Measurements from ENCODE around the gene FAM43A. TPM values are rescaled to one million over a fixed set of nuclear protein-coding genes. Genes with fewer than 3 reads are reported as not detected.

FAM43A gene
- total RNA-seq, 1 experiment from 2014 or later: 14.2 TPM

- H3K9me3 ChIP-seq (replicated peaks): no peaks in the 10 kb centered on the region
Observed at GRCh38 chr3:194728986-194729385, 43.3 kb downstream of the FAM43A start.

GRCh38 chr3:194730365-194730764 lies 44.7 kb downstream of the FAM43A start:
- Histone ChIP-seq H3K9me3 (replicated peaks) (no peaks in the 10 kb centered on the region), H3K4me3 (no peak overlapping the region), H3K36me3 (no peaks in the 10 kb centered on the region), H3K27ac (no peak overlapping the region), H3K27me3 (replicated peaks) (no peaks in the 10 kb centered on the region), H3K4me1 (replicated peaks) (peaks cover 30% of the 10 kb centered on the region)
- DNase-seq (ENCODE audit: low read depth in 1 of 2, low spot score in 2 of 2): no peak

More at GRCh38 chr3:194728986-194729385, 43.3 kb downstream of the FAM43A start:
- no peaks in the 10 kb centered on the region for H3K36me3 ChIP-seq
- H3K4me3 ChIP-seq: no peak overlapping the region
- H3K4me1 ChIP-seq (replicated peaks): peaks cover 39% of the 10 kb centered on the region
- no peaks in the 10 kb centered on the region for H3K27me3 ChIP-seq (replicated peaks)
- no peak for DNase-seq (ENCODE audit: low read depth in 1 of 2, low spot score in 2 of 2)
- no peak overlapping the region for H3K27ac ChIP-seq

GRCh38 chr3:194731506-194732073 lies 45.9 kb downstream of the FAM43A start:
- H3K36me3 ChIP-seq: no peaks in the 10 kb centered on the region
- no peak overlapping the region for H3K4me3 ChIP-seq
- H3K27ac ChIP-seq: no peak overlapping the region
- DNase-seq (ENCODE audit: low read depth in 1 of 2, low spot score in 2 of 2): no peak
- H3K4me1 ChIP-seq (replicated peaks): peaks cover 28% of the 10 kb centered on the region
- H3K9me3 ChIP-seq (replicated peaks): no peaks in the 10 kb centered on the region
- no peaks in the 10 kb centered on the region for H3K27me3 ChIP-seq (replicated peaks)

- Histone ChIP-seq H3K27ac (no peak overlapping the region), H3K36me3 (no peaks in the 10 kb centered on the region), H3K4me3 (no peak overlapping the region), H3K9me3 (replicated peaks) (no peaks in the 10 kb centered on the region), H3K27me3 (replicated peaks) (no peaks in the 10 kb centered on the region), H3K4me1 (replicated peaks) (peaks cover 18% of the 10 kb centered on the region)
- peak in 1 of 2 experiments; percentile 53 for DNase-seq (ENCODE audit: low read depth in 1 of 2, low spot score in 2 of 2)
Observed at GRCh38 chr3:194732617-194733016, 46.9 kb downstream of the FAM43A start.

GRCh38 chr3:194736277-194736895 lies 50.7 kb downstream of the FAM43A start:
- no peak overlapping the region for H3K4me3 ChIP-seq
- no peak for DNase-seq (ENCODE audit: low read depth in 1 of 2, low spot score in 2 of 2)
- H3K9me3 ChIP-seq (replicated peaks): no peaks in the 10 kb centered on the region
- no peak overlapping the region for H3K27ac ChIP-seq
- H3K27me3 ChIP-seq (replicated peaks): no peaks in the 10 kb centered on the region
- H3K4me1 ChIP-seq (replicated peaks): peaks cover 45% of the 10 kb centered on the region
- no peaks in the 10 kb centered on the region for H3K36me3 ChIP-seq

- Histone ChIP-seq H3K27me3 (replicated peaks) (no peaks in the 10 kb centered on the region), H3K9me3 (replicated peaks) (no peaks in the 10 kb centered on the region), H3K4me1 (replicated peaks) (peaks cover 50% of the 10 kb centered on the region), H3K27ac (no peak overlapping the region), H3K4me3 (no peak overlapping the region), H3K36me3 (no peaks in the 10 kb centered on the region)
- no peak for DNase-seq (ENCODE audit: low read depth in 1 of 2, low spot score in 2 of 2)
Observed at GRCh38 chr3:194736896-194737600, 51.4 kb downstream of the FAM43A start.

Other genes with a start within 250 kb of the FAM43A start
- gene ATP13A3, start 198.9 kb upstream of the FAM43A start, total RNA-seq (2014; rRNA removed; shearing (Covaris generic)): 119 and 135 TPM in 2 replicates
- 12.2 and 18.2 TPM in 2 replicates for gene TMEM44, start 52.5 kb upstream of the FAM43A start, total RNA-seq (2014; rRNA removed; shearing (Covaris generic))
- 20.6 and 36.3 TPM in 2 replicates for gene LSG1, start 13.7 kb upstream of the FAM43A start, total RNA-seq (2014; rRNA removed; shearing (Covaris generic))

All from SJSA1 (cell line).